Uterus (tissue), 4 donors: ENCODE data around the gene PAWR. TPM values are rescaled to one million over a fixed set of nuclear protein-coding genes. Genes with fewer than 3 reads are reported as not detected.

Experiments
- DNase-seq, 2 donors: peaks; one replicate each; pipeline ENCODE4 v3.0.0-alpha.2; 2019 to 2020
- H3K27ac ChIP-seq, 2 donors: fragments of 200-600 bp; sonication (generic); 1 replicate in 1 of 2; 2 replicates in 1 of 2; pipeline ENCODE4 v1.5.1; 2016 to 2018
- H3K27me3 ChIP-seq, 2 donors: fragments of 200-600 bp; sonication (generic); one replicate each; pipeline ENCODE4 v1.5.1; 2018 to 2019; ENCODE audit warnings: control low read depth in 1 of 2
- H3K36me3 ChIP-seq, 2 donors: fragments of 200-600 bp; sonication (generic); one replicate each; pipeline ENCODE4 v1.5.1; 2019; ENCODE audit warnings: control low read depth in 1 of 2
- H3K4me1 ChIP-seq, 2 donors: fragments of 200-600 bp; sonication (generic); one replicate each; pipeline ENCODE4 v1.5.1; 2018 to 2019; ENCODE audit warnings: control low read depth in 1 of 2
- H3K4me3 ChIP-seq, 2 donors: fragments of 200-600 bp; sonication (generic); 1 replicate in 1 of 2; 2 replicates in 1 of 2; pipeline ENCODE4 v1.5.1; 2018 to 2019; ENCODE audit warnings: mild to moderate bottlenecking in 1 of 2
- H3K9me3 ChIP-seq, 2 donors: fragments of 200-600 bp; sonication (generic); one replicate each; pipeline ENCODE4 v1.5.1; 2019; ENCODE audit warnings: control low read depth in 1 of 2
- POLR2A ChIP-seq, 2 donors: fragments of 450-650 bp; IDR thresholded peaks; one replicate each; pipeline ENCODE4 v1.6.1; 2016; ENCODE audit warnings: antibody characterized with exemption in 2 of 2, mild to moderate bottlenecking in 1 of 2, moderate library complexity in 1 of 2
- intact Hi-C: fragments of 100-400 bp; cut with DNase I; formaldehyde crosslinking; loops from one replicate; pipeline ENCODE4 v1.15.1; 2023; ENCODE audit warnings: low total_unique reads
- total RNA-seq, 4 donors: library from RNA; depleted of rRNA in 3 of 4; stranded (reverse); fragments of >200 nt in 3 of 4; gene quantifications; one replicate each; pipeline versions ENCODE4 v1.1.0 to v1.2.4, GENCODE V29; 2014 to 2023
- TF ChIP-seq, protein P1 (sequence below), 4 experiments: fragments of 200-600 bp in 2 of 4; fragments of 450-650 bp in 2 of 4; sonication (generic) in 2 of 4; IDR thresholded peaks; one replicate each; pipeline ENCODE4 v1.5.1; 2016 to 2019; ENCODE audit warnings: antibody characterized with exemption in 4 of 4, mild to moderate bottlenecking in 2 of 4, moderate library complexity in 1 of 4
- donor health status: DM: yes; HTN: yes; CAD: no.

PAWR gene
- total RNA-seq, 4 donors from 2014 or later = 54.1 to 144 (median 73.1) TPM

DNA sequence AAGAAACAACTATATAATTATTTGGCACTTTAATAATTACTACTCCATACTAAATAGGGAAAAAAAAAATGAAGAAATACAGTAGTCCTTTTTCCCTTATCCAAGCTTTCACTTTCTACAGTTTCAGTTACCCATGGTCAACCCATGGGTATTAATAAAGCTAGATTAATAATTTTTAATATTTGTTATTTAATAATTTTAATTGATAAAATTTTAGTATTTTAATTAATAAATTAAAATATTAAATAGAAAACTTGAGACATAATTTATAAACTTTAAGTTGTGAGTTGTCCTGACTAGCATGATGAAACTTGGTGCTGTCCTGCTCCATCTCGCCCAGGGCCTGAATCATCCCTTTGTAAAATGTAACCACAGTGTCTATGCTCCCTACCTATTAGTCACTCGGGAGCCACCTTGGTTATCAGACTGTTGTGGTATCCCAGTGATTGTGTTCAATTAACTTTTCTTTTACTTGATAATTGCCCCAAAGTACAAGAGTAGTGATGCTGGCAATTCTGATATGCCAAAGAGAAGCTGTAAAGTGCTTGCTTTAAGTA is 71.8 kb downstream of the PAWR start:
- Histone ChIP-seq H3K27ac (no peak overlapping the region), H3K27me3 (no peaks in the 10 kb centered on the region), H3K4me3 (no peak overlapping the region), H3K4me1 (no peaks in the 10 kb centered on the region), H3K36me3 (no peaks in the 10 kb centered on the region), H3K9me3 (no peaks in the 10 kb centered on the region)
- no peak for TF ChIP-seq POLR2A (IDR thresholded peaks at IDR 0.05)
- TF ChIP-seq, protein P1, sequence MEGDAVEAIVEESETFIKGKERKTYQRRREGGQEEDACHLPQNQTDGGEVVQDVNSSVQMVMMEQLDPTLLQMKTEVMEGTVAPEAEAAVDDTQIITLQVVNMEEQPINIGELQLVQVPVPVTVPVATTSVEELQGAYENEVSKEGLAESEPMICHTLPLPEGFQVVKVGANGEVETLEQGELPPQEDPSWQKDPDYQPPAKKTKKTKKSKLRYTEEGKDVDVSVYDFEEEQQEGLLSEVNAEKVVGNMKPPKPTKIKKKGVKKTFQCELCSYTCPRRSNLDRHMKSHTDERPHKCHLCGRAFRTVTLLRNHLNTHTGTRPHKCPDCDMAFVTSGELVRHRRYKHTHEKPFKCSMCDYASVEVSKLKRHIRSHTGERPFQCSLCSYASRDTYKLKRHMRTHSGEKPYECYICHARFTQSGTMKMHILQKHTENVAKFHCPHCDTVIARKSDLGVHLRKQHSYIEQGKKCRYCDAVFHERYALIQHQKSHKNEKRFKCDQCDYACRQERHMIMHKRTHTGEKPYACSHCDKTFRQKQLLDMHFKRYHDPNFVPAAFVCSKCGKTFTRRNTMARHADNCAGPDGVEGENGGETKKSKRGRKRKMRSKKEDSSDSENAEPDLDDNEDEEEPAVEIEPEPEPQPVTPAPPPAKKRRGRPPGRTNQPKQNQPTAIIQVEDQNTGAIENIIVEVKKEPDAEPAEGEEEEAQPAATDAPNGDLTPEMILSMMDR (IDR thresholded peaks at IDR 0.05) = no peak
- intact Hi-C loops = no loop called here
- no peak for DNase-seq

GRCh38 chr12:79617696-79618095 is 73.1 kb downstream of the PAWR start:
- TF ChIP-seq, protein P1 (IDR thresholded peaks at IDR 0.05) = no peak
- no peak for TF ChIP-seq POLR2A (IDR thresholded peaks at IDR 0.05)
- H3K27ac ChIP-seq = no peak overlapping the region
- H3K36me3 ChIP-seq = no peaks in the 10 kb centered on the region
- H3K4me3 ChIP-seq = no peak overlapping the region
- DNase-seq = no peak
- H3K27me3 ChIP-seq = no peaks in the 10 kb centered on the region
- no peaks in the 10 kb centered on the region for H3K4me1 ChIP-seq
- no peaks in the 10 kb centered on the region for H3K9me3 ChIP-seq
- intact Hi-C loops = no loop called here

DNA sequence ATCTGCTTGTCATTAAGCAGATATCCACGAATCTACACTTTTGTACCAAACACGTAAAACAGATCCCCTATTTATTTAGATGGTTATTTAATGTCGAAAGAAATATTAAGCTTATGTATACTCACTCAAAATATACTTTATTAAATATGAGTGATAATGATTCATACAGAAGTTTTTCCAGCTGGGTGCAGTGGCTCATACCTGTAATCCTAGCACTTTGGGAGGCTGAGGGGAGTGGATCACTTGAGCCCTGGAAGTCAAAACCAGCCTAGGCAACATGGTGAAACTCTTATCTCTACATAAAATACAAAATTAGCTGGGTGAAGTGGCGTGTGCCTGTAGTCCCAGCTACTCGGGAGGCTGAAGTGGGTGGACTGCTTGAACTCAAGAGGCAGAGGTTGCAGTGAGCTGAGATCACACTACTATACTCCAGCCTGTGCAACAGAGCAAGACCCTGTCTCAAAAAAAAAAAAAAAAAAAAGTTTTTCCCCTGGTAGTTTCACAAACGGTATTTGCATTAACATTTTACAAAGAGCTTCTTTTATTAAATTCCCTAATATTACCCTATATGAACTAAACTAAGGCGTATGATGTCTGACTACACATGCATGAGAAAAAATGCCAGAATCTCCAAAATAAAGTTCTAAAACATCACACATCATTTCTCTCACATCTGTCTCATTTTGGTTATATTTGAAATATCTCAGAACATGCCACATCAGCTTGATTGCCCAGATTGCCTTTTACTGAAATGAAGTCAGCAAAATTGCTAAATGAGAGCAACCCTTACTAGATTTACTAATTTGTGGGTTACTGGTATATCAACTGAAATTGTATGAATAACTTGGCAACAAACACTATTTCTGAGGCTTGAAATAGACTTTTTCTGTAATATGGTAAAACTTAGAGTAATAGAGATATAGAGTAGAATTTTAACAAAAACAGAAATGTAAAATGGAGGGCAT is 74.9 kb downstream of the PAWR start:
- TF ChIP-seq POLR2A (IDR thresholded peaks at IDR 0.05) = no peak
- TF ChIP-seq, protein P1 (IDR thresholded peaks at IDR 0.05) = no peak
- intact Hi-C loops = no loop called here
- no peak overlapping the region for H3K27ac ChIP-seq

DNA sequence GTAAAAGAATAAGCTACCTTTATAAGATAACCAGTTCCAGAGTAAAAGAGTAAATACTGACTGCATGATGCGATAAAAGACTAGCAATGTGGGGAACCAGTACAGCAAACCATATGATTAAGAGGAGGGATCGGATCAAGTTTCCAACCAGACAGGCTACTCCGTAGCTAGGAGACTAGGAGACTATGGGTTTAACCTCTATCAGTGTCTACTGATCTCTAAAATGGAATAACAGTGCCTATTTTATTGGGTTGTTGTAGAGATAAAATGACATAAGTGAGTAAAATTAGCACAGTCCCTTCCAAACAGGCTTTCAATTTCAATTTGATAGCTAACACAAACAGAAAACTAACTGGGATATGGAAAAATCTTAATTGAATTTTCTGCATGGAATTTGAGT is 76.0 kb downstream of the PAWR start:
- TF ChIP-seq, protein P1 (IDR thresholded peaks at IDR 0.05) = no peak
- Histone ChIP-seq H3K36me3 (no peaks in the 10 kb centered on the region), H3K4me1 (no peaks in the 10 kb centered on the region), H3K4me3 (no peak overlapping the region), H3K27ac (no peak overlapping the region), H3K27me3 (no peaks in the 10 kb centered on the region), H3K9me3 (no peaks in the 10 kb centered on the region)
- intact Hi-C loops = no loop called here
- no peak for DNase-seq

More for the DNA sequence above, 74.9 kb downstream of the PAWR start:
- Histone ChIP-seq H3K36me3 (no peaks in the 10 kb centered on the region), H3K27me3 (no peaks in the 10 kb centered on the region), H3K4me3 (no peak overlapping the region), H3K4me1 (no peaks in the 10 kb centered on the region), H3K9me3 (no peaks in the 10 kb centered on the region)
- DNase-seq = no peak

- Histone ChIP-seq H3K27me3 (no peaks in the 10 kb centered on the region), H3K4me1 (no peaks in the 10 kb centered on the region), H3K4me3 (no peak overlapping the region), H3K27ac (no peak overlapping the region), H3K9me3 (no peaks in the 10 kb centered on the region), H3K36me3 (no peaks in the 10 kb centered on the region)
- no peak for TF ChIP-seq POLR2A (IDR thresholded peaks at IDR 0.05)
- TF ChIP-seq, protein P1 (IDR thresholded peaks at IDR 0.05) = no peak
- intact Hi-C loops = no loop called here
- DNase-seq = no peak
Observed at GRCh38 chr12:79601908-79602307, 88.9 kb downstream of the PAWR start.
